ENCODE measurements around the gene OAS1. TPM values are rescaled to one million over a fixed set of nuclear protein-coding genes. Genes with fewer than 3 reads are reported as not detected.

OAS1 gene
- total and polyA plus RNA-seq, 2 of the 8 experiments (the other 6 are each of a cell fraction or from before 2014, with no cell fraction given): 0.23 TPM; not detected in 1

GRCh38 chr12:112948806-112949205 lies 42.0 kb downstream of the OAS1 start (continued):
- no peak for TF ChIP-seq RFX5 (IDR thresholded peaks at IDR 0.05; ENCODE audit: borderline replicate concordance, low read depth, low read length)
- TF ChIP-seq, protein P1, sequence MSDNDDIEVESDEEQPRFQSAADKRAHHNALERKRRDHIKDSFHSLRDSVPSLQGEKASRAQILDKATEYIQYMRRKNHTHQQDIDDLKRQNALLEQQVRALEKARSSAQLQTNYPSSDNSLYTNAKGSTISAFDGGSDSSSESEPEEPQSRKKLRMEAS (IDR thresholded peaks at IDR 0.05): no peak
- no peak for TF ChIP-seq BACH1 (IDR thresholded peaks at IDR 0.05; ENCODE audit: low read length)
